Hematopoietic multipotent progenitor cell treated with erythropoietin and hydrocortisone succinate and interleukin-3 and kit ligand, for 17 days (in vitro differentiated cells): ENCODE data around the gene CTNNA1.
"Not testable (repeated sequence)": the region's sequence is repeated elsewhere in the genome, so short reads cannot be mapped to it uniquely, and the experiment has no call there.

Source experiments
- DNase-seq: peaks from one replicate; pipeline ENCODE4 v3.0.0-alpha.2; 2015; ENCODE audit warnings: low spot score

Gene CTNNA1

GRCh38 chr5:138809391-138809790 is 56.2 kb downstream of the CTNNA1 start:
- DNase-seq = no peak

DNA sequence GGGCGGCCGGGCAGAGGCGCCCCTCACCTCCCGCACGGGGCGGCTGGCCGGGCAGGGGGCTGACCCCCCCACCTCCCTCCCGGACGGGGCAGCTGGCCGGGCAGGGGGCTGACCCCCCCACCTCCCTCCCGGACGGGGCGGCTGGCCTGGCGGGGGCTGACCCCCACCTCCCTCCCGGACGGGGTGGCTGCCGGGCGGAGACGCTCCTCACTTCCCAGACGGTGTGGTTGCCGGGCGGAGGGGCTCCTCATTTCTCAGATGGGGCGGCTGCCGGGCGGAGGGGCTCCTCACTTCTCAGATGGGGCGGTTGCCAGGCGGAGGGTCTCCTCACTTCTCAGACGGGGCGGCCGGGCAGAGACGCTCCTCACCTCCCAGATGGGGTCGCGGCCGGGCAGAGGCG is 57.6 kb downstream of the CTNNA1 start:
- DNase-seq = not testable (repeated sequence)

DNA sequence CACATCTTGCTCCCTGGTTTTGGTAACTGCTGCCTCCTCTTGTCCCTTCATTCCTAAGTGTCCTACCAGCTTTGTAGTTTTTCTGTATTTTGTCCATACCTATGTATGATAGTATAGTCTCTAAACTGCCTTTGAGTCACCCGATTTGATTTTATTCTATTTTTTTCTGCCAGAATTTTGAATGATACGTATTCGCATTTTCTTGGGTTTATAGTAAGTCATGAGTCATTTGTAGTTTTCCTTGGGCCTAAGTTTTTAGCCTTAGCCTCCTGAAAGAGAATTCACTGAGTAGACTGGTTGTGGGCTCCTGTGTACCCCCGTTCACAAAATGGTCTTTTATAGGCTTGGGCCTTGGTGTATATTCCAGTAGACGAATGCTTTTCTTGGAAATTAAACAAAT is 62.3 kb downstream of the CTNNA1 start:
- DNase-seq = no peak

DNA sequence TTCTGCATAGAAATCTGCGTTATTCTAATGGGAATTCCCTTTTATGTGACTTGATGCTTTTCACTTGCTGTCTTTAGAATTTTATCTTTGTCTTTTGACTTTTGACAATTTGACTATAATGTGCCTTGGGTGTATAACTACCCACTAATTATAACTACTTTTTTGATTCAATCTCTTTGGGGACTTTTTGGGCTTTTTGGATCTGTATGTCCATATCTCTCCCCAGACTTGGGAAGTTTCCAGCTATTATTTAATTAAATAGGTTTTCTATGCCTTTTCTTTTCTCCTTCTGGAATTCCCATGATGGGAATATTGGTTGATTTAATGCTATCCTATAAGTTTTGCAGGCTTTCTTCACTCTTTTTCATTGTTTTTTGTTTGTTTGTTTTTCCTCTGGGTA is 64.0 kb downstream of the CTNNA1 start:
- no peak for DNase-seq

GRCh38 chr5:138819081-138819480 is 65.9 kb downstream of the CTNNA1 start:
- no peak for DNase-seq

- DNase-seq = no peak
Observed at GRCh38 chr5:138820695-138821094, 67.5 kb downstream of the CTNNA1 start.

DNA sequence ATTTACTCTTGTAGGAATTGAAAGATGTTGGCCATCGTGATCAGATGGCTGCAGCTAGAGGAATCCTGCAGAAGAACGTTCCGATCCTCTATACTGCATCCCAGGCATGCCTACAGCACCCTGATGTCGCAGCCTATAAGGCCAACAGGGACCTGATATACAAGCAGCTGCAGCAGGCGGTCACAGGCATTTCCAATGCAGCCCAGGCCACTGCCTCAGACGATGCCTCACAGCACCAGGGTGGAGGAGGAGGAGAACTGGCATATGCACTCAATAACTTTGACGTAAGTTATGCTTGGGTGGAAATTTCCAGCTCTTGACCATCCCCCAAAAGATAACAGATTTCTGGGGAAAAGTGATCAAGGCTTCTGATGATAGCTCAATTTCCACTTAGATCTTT is 71.3 kb downstream of the CTNNA1 start:
- DNase-seq = no peak

DNA sequence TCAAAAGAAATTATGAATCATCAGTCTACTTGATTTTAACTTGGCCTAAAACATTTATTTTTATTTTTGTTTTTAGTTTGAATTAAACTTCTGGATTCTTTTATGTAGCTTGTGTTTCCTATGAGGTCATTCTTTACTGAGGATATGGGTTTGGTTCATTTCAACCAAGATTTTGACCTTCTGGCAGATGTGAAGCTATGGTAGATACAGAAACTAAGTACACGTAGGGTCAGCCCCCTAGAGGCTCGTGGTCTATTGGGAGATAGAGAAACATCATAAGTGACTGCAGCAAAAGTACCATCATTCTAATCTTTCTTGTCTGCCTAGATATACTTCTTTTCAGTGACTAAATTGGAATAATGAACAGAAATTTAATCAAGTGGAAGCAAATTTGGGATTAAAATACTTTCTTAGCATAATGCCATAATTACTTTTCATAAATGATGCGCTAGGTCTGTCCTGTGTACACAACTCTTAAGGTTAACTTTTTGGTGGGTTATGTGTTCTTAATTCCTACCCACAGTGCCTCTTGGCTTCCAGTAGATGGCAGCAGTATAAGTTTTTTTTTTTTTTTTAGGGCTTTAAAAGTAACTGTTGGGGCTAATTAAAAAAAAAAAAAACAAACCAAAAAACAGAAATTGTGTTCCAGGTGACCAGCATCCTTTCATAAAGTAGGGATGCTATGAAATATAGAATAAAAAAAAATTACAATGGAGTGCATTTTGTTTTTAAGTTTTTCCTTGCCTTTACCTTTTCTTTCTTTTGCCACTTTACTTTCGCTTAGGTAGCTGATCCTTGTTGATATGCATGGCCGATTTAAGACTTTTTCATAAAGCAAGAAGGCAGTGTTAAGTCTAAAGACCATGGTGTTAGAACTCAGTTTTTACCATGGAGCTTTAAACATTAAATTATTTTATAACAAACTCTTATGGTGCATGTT is 72.0 kb downstream of the CTNNA1 start:
- DNase-seq = peak; percentile 27

- no peak for DNase-seq
Observed at GRCh38 chr5:138828556-138828955, 75.3 kb downstream of the CTNNA1 start.

- no peak for DNase-seq
Observed at GRCh38 chr5:138829341-138829740, 76.1 kb downstream of the CTNNA1 start.

DNA sequence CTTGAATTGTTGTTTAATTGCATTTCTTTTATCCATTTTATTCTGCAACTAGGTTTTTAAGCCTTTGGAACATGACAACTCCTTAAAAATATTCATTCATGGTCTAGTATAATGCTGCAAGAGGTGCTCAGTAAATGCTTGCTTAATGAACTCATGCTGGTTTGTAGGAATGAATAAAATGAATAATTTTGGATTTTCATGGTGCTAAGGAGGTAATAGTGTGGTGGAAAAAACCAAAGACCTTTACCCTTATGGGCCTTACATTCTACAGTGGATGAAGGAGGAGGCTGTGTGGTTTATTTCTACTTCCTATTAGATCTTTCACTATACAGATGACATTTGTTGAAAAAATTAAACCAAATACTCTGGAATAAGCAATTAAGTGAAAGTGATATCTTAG is 78.5 kb downstream of the CTNNA1 start:
- no peak for DNase-seq

- no peak for DNase-seq
Observed at GRCh38 chr5:138832218-138832617, 79.0 kb downstream of the CTNNA1 start.

- no peak for DNase-seq
Observed at GRCh38 chr5:138833080-138833479, 79.9 kb downstream of the CTNNA1 start.

DNA sequence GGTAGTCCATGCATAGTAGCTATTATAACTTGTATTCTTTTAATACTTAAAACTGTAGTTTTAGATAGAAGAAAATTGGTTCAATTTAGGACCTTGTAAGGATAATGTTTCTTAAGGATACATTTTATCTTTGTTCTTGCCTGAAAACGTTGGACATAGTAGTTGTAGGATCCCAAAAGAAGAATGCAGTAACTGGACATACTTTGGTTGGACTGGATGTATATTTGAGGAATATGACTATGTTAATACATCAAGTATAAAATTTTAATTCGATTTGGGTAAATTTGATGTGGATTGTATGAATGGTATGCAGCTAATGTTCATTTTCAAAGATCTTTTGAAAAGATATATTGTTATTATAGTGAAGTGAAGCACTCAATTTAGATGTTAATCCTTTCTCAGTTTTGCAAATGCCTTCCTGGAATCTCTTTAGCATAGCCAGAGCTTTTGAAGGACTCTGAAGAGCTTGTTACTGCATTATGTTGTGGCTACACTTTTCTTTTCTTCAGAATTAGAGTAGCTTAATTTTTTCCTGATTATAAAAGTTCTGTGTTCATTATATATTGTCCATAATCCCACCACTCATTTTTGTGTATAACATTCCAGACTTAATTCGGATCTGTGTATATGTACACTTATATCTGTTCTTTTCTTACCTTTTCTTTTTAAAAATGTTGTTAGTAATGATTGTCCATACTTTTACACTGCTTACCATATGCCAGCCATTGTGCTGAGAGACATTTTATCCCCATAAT is 80.7 kb downstream of the CTNNA1 start:
- DNase-seq = no peak

DNA sequence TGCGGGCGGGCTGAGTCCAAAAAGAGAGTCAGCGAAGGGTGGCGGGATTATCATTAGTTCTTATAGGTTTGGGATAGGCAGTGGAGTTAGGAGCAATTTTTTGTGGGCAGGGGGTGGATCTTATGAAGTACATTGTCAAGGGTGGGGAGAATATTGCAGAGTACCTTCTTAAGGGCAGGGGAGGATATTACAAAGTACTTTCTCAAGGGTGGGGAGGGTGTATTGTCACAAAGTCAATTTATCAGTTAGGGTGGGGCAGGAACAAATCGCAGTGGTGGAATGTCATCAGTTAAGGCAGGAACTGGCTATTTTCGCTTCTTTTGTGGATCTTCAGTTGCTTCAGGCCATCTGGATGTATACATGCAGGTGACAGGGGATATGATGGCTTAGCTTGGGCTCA is 81.6 kb downstream of the CTNNA1 start:
- DNase-seq = not testable (repeated sequence)

DNA sequence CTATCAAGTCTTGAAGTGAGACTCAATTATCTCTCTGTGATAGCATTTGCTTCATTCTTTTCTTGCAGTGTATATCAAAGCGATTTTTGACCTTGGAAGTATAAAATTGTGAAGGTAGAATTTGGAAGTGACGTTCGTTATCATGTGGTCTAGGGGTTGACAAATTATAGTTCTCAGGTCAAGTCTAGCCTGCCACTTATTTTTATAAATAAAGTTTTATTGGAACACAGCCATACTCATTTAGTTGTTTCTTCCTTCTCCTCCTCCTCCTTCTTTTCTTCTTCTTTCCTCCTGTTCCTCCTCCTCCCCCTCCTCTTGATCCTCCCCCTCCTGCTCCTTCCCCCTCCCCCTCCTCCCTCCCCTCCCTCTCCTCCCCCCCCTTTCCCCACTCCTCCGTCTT is 83.9 kb downstream of the CTNNA1 start:
- DNase-seq = no peak

GRCh38 chr5:138840103-138840502 is 86.9 kb downstream of the CTNNA1 start:
- no peak for DNase-seq

DNA sequence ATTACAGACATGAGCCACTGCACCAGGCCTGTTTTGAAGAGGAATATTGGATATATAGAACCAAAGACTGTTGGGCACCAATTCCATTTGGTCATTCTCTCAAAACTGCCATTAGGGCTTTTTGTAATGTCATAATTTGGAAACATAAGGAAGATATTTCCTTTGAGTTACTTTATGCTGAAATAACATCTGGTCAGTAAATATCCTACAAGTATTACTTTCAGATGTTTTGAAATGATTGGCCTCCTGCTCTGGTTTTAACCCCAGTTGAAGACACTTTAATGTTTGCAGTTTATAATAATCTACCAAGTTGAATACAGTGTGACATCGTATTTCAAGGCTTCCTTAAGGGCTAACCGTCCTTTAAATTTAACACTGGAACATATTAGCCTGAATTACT is 88.3 kb downstream of the CTNNA1 start:
- no peak for DNase-seq

DNA sequence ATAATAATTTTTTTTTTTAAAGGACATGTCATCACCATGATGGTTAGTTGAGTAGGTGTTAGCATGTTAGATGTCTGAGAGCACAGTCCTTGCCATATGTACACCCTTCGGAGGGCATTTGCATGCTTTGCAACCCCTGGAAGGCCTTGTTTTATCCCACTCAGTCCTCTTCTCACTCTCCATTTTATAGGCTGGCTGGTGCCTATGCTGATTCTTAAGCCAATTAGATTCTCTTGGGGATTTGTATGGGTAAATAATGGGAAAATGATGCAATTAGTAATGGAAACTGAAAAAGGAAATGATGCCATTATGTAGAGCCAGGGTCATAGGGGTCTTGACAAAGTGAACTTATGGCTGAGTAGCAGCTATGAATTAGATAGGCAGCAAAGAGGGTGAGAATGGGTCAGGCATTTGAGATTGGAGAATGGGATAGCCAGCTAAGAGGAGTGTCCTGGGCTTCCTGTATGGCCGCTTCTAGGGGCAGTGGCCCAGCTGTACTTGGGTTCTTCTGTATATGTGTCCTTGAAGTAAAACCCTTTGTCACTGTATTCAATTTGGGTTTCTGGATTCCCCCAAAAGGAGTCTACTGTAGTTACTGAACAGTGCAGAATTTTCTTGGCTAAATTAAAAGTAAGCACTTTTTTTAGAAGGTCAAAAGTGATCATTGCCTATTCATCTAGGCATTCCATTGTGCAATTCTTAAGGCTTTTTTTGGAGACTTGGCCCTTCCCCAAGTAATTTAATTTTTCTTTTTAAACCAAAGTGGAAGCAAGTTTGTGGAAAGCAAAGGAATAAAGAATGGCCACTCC is 90.3 kb downstream of the CTNNA1 start:
- DNase-seq = no peak

GRCh38 chr5:138844125-138844461 is 90.9 kb downstream of the CTNNA1 start:
- DNase-seq = no peak

- no peak for DNase-seq
Observed at GRCh38 chr5:138844812-138845513, 91.7 kb downstream of the CTNNA1 start.

DNA sequence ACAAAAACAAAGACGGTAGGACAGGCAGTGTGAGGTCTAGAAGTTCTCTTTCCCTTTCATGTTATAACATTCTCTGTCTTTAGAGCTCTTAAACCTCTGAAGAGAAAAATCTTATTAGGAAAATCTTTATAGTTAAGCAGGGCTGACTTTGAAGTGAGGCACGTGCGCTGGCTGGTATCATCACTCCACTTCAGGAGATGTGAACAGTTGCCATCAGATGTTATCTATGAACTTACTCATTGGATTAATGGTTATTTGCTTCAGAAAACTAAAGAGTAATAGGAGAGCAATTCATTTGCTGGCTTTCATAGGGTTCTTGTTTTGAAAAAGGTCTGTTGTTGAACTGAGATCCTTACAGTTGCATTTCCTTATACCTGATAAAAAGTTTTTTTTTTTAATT is 96.2 kb downstream of the CTNNA1 start:
- DNase-seq = no peak
